ENCODE results near the gene CDK2AP2.

DNA sequence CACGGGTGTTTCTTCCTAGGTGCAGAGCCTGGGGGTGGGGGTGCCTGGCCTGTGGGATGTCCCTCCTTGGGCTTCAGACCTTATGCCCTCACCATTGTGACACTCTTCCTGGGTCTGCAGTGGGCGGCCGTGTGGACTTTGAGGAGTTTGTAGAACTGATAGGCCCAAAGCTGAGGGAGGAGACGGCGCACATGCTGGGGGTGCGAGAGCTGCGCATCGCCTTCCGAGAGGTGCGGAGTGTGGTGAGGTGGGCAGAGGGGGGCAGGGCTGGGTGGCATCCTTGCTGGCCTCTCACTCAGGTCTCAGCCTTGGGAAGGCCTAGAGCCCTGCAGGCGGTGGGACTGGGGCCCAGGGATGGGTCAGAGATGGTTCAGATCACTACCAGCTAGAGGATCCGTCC lies 50.5 kb downstream of the CDK2AP2 start:
- TF ChIP-seq, protein P1, sequence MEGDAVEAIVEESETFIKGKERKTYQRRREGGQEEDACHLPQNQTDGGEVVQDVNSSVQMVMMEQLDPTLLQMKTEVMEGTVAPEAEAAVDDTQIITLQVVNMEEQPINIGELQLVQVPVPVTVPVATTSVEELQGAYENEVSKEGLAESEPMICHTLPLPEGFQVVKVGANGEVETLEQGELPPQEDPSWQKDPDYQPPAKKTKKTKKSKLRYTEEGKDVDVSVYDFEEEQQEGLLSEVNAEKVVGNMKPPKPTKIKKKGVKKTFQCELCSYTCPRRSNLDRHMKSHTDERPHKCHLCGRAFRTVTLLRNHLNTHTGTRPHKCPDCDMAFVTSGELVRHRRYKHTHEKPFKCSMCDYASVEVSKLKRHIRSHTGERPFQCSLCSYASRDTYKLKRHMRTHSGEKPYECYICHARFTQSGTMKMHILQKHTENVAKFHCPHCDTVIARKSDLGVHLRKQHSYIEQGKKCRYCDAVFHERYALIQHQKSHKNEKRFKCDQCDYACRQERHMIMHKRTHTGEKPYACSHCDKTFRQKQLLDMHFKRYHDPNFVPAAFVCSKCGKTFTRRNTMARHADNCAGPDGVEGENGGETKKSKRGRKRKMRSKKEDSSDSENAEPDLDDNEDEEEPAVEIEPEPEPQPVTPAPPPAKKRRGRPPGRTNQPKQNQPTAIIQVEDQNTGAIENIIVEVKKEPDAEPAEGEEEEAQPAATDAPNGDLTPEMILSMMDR (IDR thresholded peaks at IDR 0.05; ENCODE audit: insufficient read depth, low read length) = no peak
- no peak for TF ChIP-seq REST (IDR thresholded peaks at IDR 0.05; ENCODE audit: insufficient replicate concordance, low read depth)
- no peak for TF ChIP-seq SPI1 (IDR thresholded peaks at IDR 0.05; ENCODE audit: borderline replicate concordance, low read depth)
- TF ChIP-seq GABPA (IDR thresholded peaks at IDR 0.05; ENCODE audit: low read depth) = no peak

Measured in HL-60 (cell line).